WTC11 (cell line): ENCODE results near the gene LHFPL4. TPM values are rescaled to one million over a fixed set of nuclear protein-coding genes. Genes with fewer than 3 reads are reported as not detected.
A peak's percentile ranks its signal among the peaks of the same experiment; 100 is the strongest.

Source experiments
- AR ChIP-seq: fragments of 250-450 bp; sonication (Bioruptor Pico); IDR thresholded peaks from 2 replicates; pipeline ENCODE4 v1.9.0; 2021; ENCODE audit warnings: mild to moderate bottlenecking
- ATF2 ChIP-seq: sonication (generic); formaldehyde crosslinking; IDR thresholded peaks from 2 replicates; pipeline ENCODE4 v1.8.1; 2022; ENCODE audit warnings: low read depth, missing genetic modification reagents, borderline replicate concordance
- CREB1 ChIP-seq: sonication (generic); formaldehyde crosslinking; IDR thresholded peaks from 2 replicates; pipeline ENCODE4 v1.8.0; 2023; ENCODE audit warnings: mild to moderate bottlenecking, missing genetic modification reagents
- CREM ChIP-seq: sonication (generic); formaldehyde crosslinking; IDR thresholded peaks from 2 replicates; pipeline ENCODE4 v1.8.1; 2022; ENCODE audit warnings: mild to moderate bottlenecking, missing genetic modification reagents, moderate library complexity
- ERG ChIP-seq: fragments of 250-450 bp; sonication (Bioruptor Pico); IDR thresholded peaks from 2 replicates; pipeline ENCODE4 v1.8.0; 2021; ENCODE audit warnings: mild to moderate bottlenecking
- FOXJ3 ChIP-seq: sonication (generic); formaldehyde crosslinking; IDR thresholded peaks from 2 replicates; pipeline ENCODE4 v1.9.0; 2021; ENCODE audit warnings: missing genetic modification reagents, mild to moderate bottlenecking, borderline replicate concordance
- GABPB1 ChIP-seq: sonication (generic); formaldehyde crosslinking; IDR thresholded peaks from 2 replicates; pipeline ENCODE4 v1.8.1; 2023; ENCODE audit warnings: mild to moderate bottlenecking, missing genetic modification reagents
- JAZF1 ChIP-seq: fragments of 250-450 bp; sonication (Bioruptor Pico); IDR thresholded peaks from 2 replicates; pipeline ENCODE4 v1.9.0; 2021; ENCODE audit warnings: moderate library complexity, mild to moderate bottlenecking, inconsistent platforms
- JUN ChIP-seq: sonication (generic); formaldehyde crosslinking; IDR thresholded peaks from 2 replicates; pipeline ENCODE4 v1.8.0; 2023; ENCODE audit warnings: mild to moderate bottlenecking, missing genetic modification reagents
- MXD4 ChIP-seq: fragments of 250-450 bp; sonication (Bioruptor Pico); IDR thresholded peaks from 2 replicates; pipeline ENCODE4 v1.8.0; 2021; ENCODE audit warnings: mild to moderate bottlenecking, moderate library complexity, borderline replicate concordance
- MYBL2 ChIP-seq: sonication (generic); formaldehyde crosslinking; IDR thresholded peaks from 2 replicates; pipeline ENCODE4 v1.8.1; 2023; ENCODE audit warnings: mild to moderate bottlenecking, moderate library complexity, missing genetic modification reagents
- NFATC4 ChIP-seq: fragments of 250-450 bp; sonication (Bioruptor Pico); IDR thresholded peaks from 2 replicates; pipeline ENCODE4 v1.9.0; 2021; ENCODE audit warnings: mild to moderate bottlenecking
- NFE2L1 ChIP-seq: sonication (generic); formaldehyde crosslinking; IDR thresholded peaks from 2 replicates; pipeline ENCODE4 v1.8.1; 2023; ENCODE audit warnings: missing genetic modification reagents
- OVOL2 ChIP-seq: fragments of 250-450 bp; sonication (Bioruptor Pico); IDR thresholded peaks from 2 replicates; pipeline ENCODE4 v1.9.0; 2021; ENCODE audit warnings: mild to moderate bottlenecking, borderline replicate concordance
- PRDM15 ChIP-seq: sonication (generic); formaldehyde crosslinking; IDR thresholded peaks from 2 replicates; pipeline ENCODE4 v1.8.0; 2022; ENCODE audit warnings: missing genetic modification reagents
- PRRX2 ChIP-seq: fragments of 250-450 bp; sonication (Bioruptor Pico); IDR thresholded peaks from 2 replicates; pipeline ENCODE4 v1.8.0; 2021; ENCODE audit warnings: mild to moderate bottlenecking
- RELA ChIP-seq: sonication (generic); formaldehyde crosslinking; IDR thresholded peaks from 2 replicates; pipeline ENCODE4 v1.8.1; 2022; ENCODE audit warnings: missing genetic modification reagents, mild to moderate bottlenecking, borderline replicate concordance
- SOX15 ChIP-seq: fragments of 250-450 bp; sonication (Bioruptor Pico); IDR thresholded peaks from 2 replicates; pipeline ENCODE4 v1.9.0; 2021; ENCODE audit warnings: mild to moderate bottlenecking
- TEAD1 ChIP-seq: sonication (generic); formaldehyde crosslinking; IDR thresholded peaks from 2 replicates; pipeline ENCODE4 v1.8.0; 2022; ENCODE audit warnings: mild to moderate bottlenecking, missing genetic modification reagents
- TP53 ChIP-seq: sonication (generic); formaldehyde crosslinking; IDR thresholded peaks from 2 replicates; pipeline ENCODE4 v1.8.1; 2023; ENCODE audit warnings: mild to moderate bottlenecking, missing genetic modification reagents
- USF2 ChIP-seq: sonication (generic); formaldehyde crosslinking; IDR thresholded peaks from 2 replicates; pipeline ENCODE4 v1.8.1; 2023; ENCODE audit warnings: mild to moderate bottlenecking, missing genetic modification reagents, moderate library complexity
- ZNF232 ChIP-seq: sonication (generic); formaldehyde crosslinking; IDR thresholded peaks from 2 replicates; pipeline ENCODE4 v1.8.0; 2022; ENCODE audit warnings: mild to moderate bottlenecking, missing genetic modification reagents
- ZNF263 ChIP-seq: sonication (generic); formaldehyde crosslinking; IDR thresholded peaks from 2 replicates; pipeline ENCODE4 v1.8.1; 2022; ENCODE audit warnings: low read depth, mild to moderate bottlenecking, moderate library complexity, missing genetic modification reagents
- ZNF416 ChIP-seq: fragments of 250-450 bp; sonication (Bioruptor Pico); IDR thresholded peaks from 2 replicates; pipeline ENCODE4 v1.9.0; 2021; ENCODE audit warnings: mild to moderate bottlenecking, inconsistent platforms
- ZNF512 ChIP-seq: sonication (generic); formaldehyde crosslinking; IDR thresholded peaks from 2 replicates; pipeline ENCODE4 v1.8.1; 2022; ENCODE audit warnings: missing genetic modification reagents, borderline replicate concordance
- total RNA-seq: library from RNA; stranded (reverse); gene quantifications from 3 replicates; pipeline ENCODE4 v1.2.3, GENCODE V29; 2021

LHFPL4 gene
- total RNA-seq, 1 experiment from 2014 or later: 24.4 TPM

- peak; percentile 86; the same call in 1 of the 2 replicates for TF ChIP-seq ZNF512 (CRISPR knock-in tag)
- TF ChIP-seq SOX15 (CRISPR knock-in tag): no peak
- TF ChIP-seq ZNF232 (CRISPR knock-in tag): peak; percentile 99
- no peak for TF ChIP-seq ZNF416
- peak; percentile 99 for TF ChIP-seq TEAD1 (CRISPR knock-in tag)
- TF ChIP-seq MXD4 (CRISPR knock-in tag): no peak; the same call in 1 of the 2 replicates
- no peak for TF ChIP-seq GABPB1 (CRISPR knock-in tag)
- TF ChIP-seq ERG: no peak; the same call in 1 of the 2 replicates
- TF ChIP-seq JUN: peak; percentile 98
- peak; percentile 97 for TF ChIP-seq NFE2L1 (CRISPR knock-in tag)
- peak; percentile 52; the same call in 1 of the 2 replicates for TF ChIP-seq ZNF263 (CRISPR knock-in tag)
- TF ChIP-seq CREB1 (CRISPR knock-in tag): peak; percentile 93
- no peak for TF ChIP-seq AR
- peak; percentile 47; the same call in 1 of the 2 replicates for TF ChIP-seq USF2 (CRISPR knock-in tag)
- peak; percentile 97 for TF ChIP-seq TP53 (CRISPR knock-in tag)
- TF ChIP-seq PRRX2 (CRISPR knock-in tag): no peak
- TF ChIP-seq OVOL2 (CRISPR knock-in tag): no peak
- peak; percentile 74; the same call in 1 of the 2 replicates for TF ChIP-seq ATF2 (CRISPR knock-in tag)
- TF ChIP-seq PRDM15 (CRISPR knock-in tag): peak; percentile 70
- no peak for TF ChIP-seq JAZF1 (CRISPR knock-in tag)
- TF ChIP-seq CREM (CRISPR knock-in tag): peak; percentile 78
- peak; percentile 95 for TF ChIP-seq MYBL2 (CRISPR knock-in tag)
- TF ChIP-seq RELA: peak; percentile 94
- TF ChIP-seq FOXJ3: no peak
- no peak for TF ChIP-seq NFATC4 (CRISPR knock-in tag)
Measured at GRCh38 chr3:9552252-9552999, 1.2 kb downstream of the LHFPL4 start (continued).
